ENCODE results near the gene MTCL3.

MTCL3 gene

DNA sequence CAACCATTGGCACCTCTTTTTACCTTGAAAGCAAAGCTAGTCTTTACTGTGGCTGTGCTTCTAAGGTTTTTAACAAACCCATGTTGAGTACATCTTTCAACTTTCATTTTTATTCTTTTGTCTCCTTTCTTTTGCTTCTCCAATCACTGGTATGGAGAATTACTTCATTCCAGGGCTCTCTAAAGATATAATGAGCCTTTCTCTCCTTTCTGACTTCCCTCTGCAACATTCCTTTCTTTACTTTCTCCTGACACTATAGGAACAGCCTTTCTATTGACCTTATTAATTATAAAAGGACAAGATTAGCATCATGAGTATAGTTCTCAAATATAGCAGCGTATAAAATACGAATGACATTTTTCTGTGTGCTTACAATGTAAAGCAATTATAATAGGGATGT is 36.8 kb downstream of the MTCL3 start:
- TF ChIP-seq CTCF (IDR thresholded peaks at IDR 0.05; ENCODE audit: borderline replicate concordance, extremely low read depth, low read length, poor library complexity, severe bottlenecking), result no peak
- no peak for TF ChIP-seq EZH2 (IDR thresholded peaks at IDR 0.05; ENCODE audit: borderline replicate concordance, low read depth, low read length, severe bottlenecking)
- ATAC-seq (ENCODE audit: insufficient read depth, low read depth), result no peak
- H3K27ac ChIP-seq (ENCODE audit: low read length), result no peak overlapping the region
- no peaks in the 10 kb centered on the region for H3K36me3 ChIP-seq (ENCODE audit: insufficient read depth, low read length)
- H3K79me2 ChIP-seq (ENCODE audit: insufficient read depth, low read length), result no peaks in the 10 kb centered on the region
- H3K4me1 ChIP-seq (ENCODE audit: insufficient read depth, low read length), result peaks cover 18% of the 10 kb centered on the region
- H2AFZ ChIP-seq (ENCODE audit: low read depth, low read length), result no peak overlapping the region
- no peaks in the 10 kb centered on the region for H3K27me3 ChIP-seq (ENCODE audit: insufficient read depth, low read length, poor library complexity)
- no peaks in the 10 kb centered on the region for H3K9me3 ChIP-seq (ENCODE audit: insufficient read depth, low read length, severe bottlenecking)
- no peaks in the 10 kb centered on the region for H4K20me1 ChIP-seq (ENCODE audit: insufficient read depth, low read length)
- no peak overlapping the region for H3K4me2 ChIP-seq (ENCODE audit: insufficient read depth, low read length)
- no peak overlapping the region for H3K4me3 ChIP-seq (ENCODE audit: low read depth in 1 of 2, low read length in 2 of 2)
- H3K9ac ChIP-seq (ENCODE audit: low read depth, low read length), result no peak overlapping the region
- DNase-seq, result no peak

GRCh38 chr6:127481628-127482027 is 37.5 kb downstream of the MTCL3 start:
- Histone ChIP-seq H3K9ac (ENCODE audit: low read depth, low read length) (no peak overlapping the region), H3K36me3 (ENCODE audit: insufficient read depth, low read length) (no peaks in the 10 kb centered on the region), H3K4me3 (ENCODE audit: low read depth in 1 of 2, low read length in 2 of 2) (no peak overlapping the region), H3K27ac (ENCODE audit: low read length) (no peak overlapping the region), H3K4me1 (ENCODE audit: insufficient read depth, low read length) (peaks cover 18% of the 10 kb centered on the region), H3K79me2 (ENCODE audit: insufficient read depth, low read length) (no peaks in the 10 kb centered on the region), H2AFZ (ENCODE audit: low read depth, low read length) (no peak overlapping the region), H4K20me1 (ENCODE audit: insufficient read depth, low read length) (no peaks in the 10 kb centered on the region), H3K4me2 (ENCODE audit: insufficient read depth, low read length) (no peak overlapping the region), H3K9me3 (ENCODE audit: insufficient read depth, low read length, severe bottlenecking) (no peaks in the 10 kb centered on the region), H3K27me3 (ENCODE audit: insufficient read depth, low read length, poor library complexity) (no peaks in the 10 kb centered on the region)
- ATAC-seq (ENCODE audit: insufficient read depth, low read depth), result no peak
- no peak for TF ChIP-seq EZH2 (IDR thresholded peaks at IDR 0.05; ENCODE audit: borderline replicate concordance, low read depth, low read length, severe bottlenecking)
- no peak for TF ChIP-seq CTCF (IDR thresholded peaks at IDR 0.05; ENCODE audit: borderline replicate concordance, extremely low read depth, low read length, poor library complexity, severe bottlenecking)
- no peak for DNase-seq

DNA sequence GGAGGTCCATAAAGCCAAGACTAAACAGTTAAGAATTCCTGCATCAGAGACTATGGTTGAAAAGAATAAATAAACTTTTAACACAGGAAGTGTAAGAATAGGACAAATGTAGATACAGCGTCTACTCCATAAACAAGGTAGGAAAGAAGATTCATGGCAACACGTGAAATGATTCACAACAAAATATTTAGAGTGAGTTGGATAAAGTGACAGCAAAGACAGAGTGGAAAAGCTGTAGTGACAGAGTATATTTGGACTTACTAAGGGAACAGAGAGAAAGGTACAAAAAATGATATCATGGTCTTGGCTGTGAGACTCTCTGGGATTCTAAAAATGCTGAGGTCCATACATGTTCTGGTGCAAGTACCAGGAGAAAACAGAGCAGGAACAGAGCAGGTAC is 38.0 kb downstream of the MTCL3 start:
- no peak overlapping the region for H3K27ac ChIP-seq (ENCODE audit: low read length)

More for the DNA sequence above, 38.0 kb downstream of the MTCL3 start:
- Histone ChIP-seq H3K79me2 (ENCODE audit: insufficient read depth, low read length) (no peaks in the 10 kb centered on the region), H3K36me3 (ENCODE audit: insufficient read depth, low read length) (no peaks in the 10 kb centered on the region), H3K27me3 (ENCODE audit: insufficient read depth, low read length, poor library complexity) (no peaks in the 10 kb centered on the region), H3K4me2 (ENCODE audit: insufficient read depth, low read length) (no peak overlapping the region), H3K9me3 (ENCODE audit: insufficient read depth, low read length, severe bottlenecking) (no peaks in the 10 kb centered on the region), H4K20me1 (ENCODE audit: insufficient read depth, low read length) (no peaks in the 10 kb centered on the region), H3K9ac (ENCODE audit: low read depth, low read length) (no peak overlapping the region), H3K4me1 (ENCODE audit: insufficient read depth, low read length) (peaks cover 18% of the 10 kb centered on the region), H3K4me3 (ENCODE audit: low read depth in 1 of 2, low read length in 2 of 2) (no peak overlapping the region), H2AFZ (ENCODE audit: low read depth, low read length) (no peak overlapping the region)
- DNase-seq (no peak), ATAC-seq (ENCODE audit: insufficient read depth, low read depth) (no peak)
- TF ChIP-seq CTCF (IDR thresholded peaks at IDR 0.05; ENCODE audit: borderline replicate concordance, extremely low read depth, low read length, poor library complexity, severe bottlenecking), result no peak
- TF ChIP-seq EZH2 (IDR thresholded peaks at IDR 0.05; ENCODE audit: borderline replicate concordance, low read depth, low read length, severe bottlenecking), result no peak
